Brain pericyte (primary cell): ENCODE measurements around the gene PIGN.
"Not testable (repeated sequence)": the region's sequence is repeated elsewhere in the genome, so short reads cannot be mapped to it uniquely, and the experiment has no call there.

ENCODE experiments used
- DNase-seq: peaks from one replicate; pipeline ENCODE4 v3.0.0-alpha.2; 2012; ENCODE audit warnings: low read depth, low spot score

PIGN gene

GRCh38 chr18:62066102-62066818 is 120.6 kb downstream of the PIGN start:
- DNase-seq, result no peak

GRCh38 chr18:62064361-62064760 is 122.5 kb downstream of the PIGN start:
- no peak for DNase-seq

- DNase-seq, result no peak
These were observed 124.9 kb downstream of the PIGN start for GRCh38 chr18:62061821-62062478.

- DNase-seq, result no peak
These were observed 126.0 kb downstream of the PIGN start for GRCh38 chr18:62060820-62061219.

GRCh38 chr18:62054929-62055498 is 131.8 kb downstream of the PIGN start:
- no peak for DNase-seq

- DNase-seq, result no peak
These were observed 138.6 kb downstream of the PIGN start for GRCh38 chr18:62048279-62048678.

GRCh38 chr18:62045316-62045715 is 141.5 kb downstream of the PIGN start:
- no peak for DNase-seq

- no peak for DNase-seq
These were observed 142.3 kb downstream of the PIGN start for GRCh38 chr18:62044490-62045000.

- no peak for DNase-seq
These were observed 148.7 kb downstream of the PIGN start for GRCh38 chr18:62037989-62038778.

- no peak for DNase-seq
These were observed 149.7 kb downstream of the PIGN start for GRCh38 chr18:62037012-62037742.

GRCh38 chr18:62034286-62034685 is 152.6 kb downstream of the PIGN start:
- not testable (repeated sequence) for DNase-seq

GRCh38 chr18:62033756-62034155 is 153.1 kb downstream of the PIGN start:
- DNase-seq, result no peak

- no peak for DNase-seq
These were observed 153.6 kb downstream of the PIGN start for GRCh38 chr18:62033207-62033606.

GRCh38 chr18:62030091-62030985 is 156.5 kb downstream of the PIGN start:
- no peak for DNase-seq

- DNase-seq, result no peak
These were observed 158.1 kb downstream of the PIGN start for GRCh38 chr18:62028715-62029114.

GRCh38 chr18:62027914-62028520 is 158.8 kb downstream of the PIGN start:
- no peak for DNase-seq

GRCh38 chr18:62026586-62026985 is 160.3 kb downstream of the PIGN start:
- DNase-seq, result no peak

- no peak for DNase-seq
These were observed 161.9 kb downstream of the PIGN start for GRCh38 chr18:62024983-62025382.

GRCh38 chr18:62023536-62023935 is 163.3 kb downstream of the PIGN start:
- no peak for DNase-seq

GRCh38 chr18:62018759-62019041 is 168.2 kb downstream of the PIGN start:
- no peak for DNase-seq
